GM21390 (cell line): ENCODE measurements around the gene GMIP.
A peak's percentile ranks its signal among the peaks of the same experiment; 100 is the strongest.

Experiments used
- ATAC-seq: cut with Tn5 transposase; IDR thresholded peaks from one replicate; pipeline ENCODE4 v1.9.1; 2021; ENCODE audit not compliant: unreplicated experiment

The GMIP gene

DNA sequence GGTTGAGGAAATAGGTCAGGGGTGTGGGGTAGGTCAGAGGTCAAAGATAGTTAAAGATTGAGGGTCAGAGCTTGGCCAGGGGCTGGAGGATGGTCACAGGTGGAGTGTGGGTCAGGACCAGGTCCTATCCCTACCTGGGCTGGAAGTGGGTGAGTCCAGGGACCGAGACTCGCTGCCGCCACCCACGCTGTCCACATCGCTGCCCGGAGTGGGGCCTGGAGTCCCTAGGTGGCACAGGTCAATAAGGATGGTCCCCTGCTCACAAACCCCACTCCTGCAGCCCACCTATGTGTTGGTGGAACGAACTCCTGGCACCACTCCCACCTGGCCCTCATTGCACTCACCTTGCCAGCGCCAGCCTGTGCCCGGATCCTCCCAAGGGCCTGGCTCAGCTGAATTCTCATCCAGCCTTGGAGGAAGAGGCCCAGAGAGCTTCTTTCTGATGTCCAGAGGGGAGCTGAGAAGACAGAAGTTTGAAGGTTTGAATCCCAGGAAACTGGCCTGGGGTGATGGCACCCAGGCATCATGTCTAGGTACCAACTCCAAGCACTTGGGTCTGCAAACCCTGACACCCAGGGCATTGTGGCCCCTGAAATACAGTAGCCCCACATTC is 6.8 kb downstream of the GMIP start:
- ATAC-seq: no peak

DNA sequence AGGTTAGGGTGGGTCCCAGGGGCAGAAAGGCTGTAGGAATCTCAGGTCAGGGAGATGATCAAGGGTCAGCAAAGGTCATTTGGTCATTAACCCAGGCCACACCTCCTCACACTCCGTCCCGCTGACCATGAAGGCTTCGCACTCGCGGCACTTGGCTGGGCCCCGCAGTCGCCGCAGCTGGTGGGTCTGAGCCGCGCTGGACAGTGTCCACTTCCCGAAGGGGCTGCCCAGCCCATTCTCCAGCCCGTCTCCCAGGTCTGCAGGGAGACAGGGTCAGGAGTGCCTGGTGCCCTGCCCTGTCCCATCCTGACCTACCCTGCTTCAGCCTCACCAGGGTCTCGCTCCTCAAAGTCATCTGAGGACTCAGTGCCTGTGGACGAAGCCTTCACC is 8.1 kb downstream of the GMIP start:
- ATAC-seq: no peak

DNA sequence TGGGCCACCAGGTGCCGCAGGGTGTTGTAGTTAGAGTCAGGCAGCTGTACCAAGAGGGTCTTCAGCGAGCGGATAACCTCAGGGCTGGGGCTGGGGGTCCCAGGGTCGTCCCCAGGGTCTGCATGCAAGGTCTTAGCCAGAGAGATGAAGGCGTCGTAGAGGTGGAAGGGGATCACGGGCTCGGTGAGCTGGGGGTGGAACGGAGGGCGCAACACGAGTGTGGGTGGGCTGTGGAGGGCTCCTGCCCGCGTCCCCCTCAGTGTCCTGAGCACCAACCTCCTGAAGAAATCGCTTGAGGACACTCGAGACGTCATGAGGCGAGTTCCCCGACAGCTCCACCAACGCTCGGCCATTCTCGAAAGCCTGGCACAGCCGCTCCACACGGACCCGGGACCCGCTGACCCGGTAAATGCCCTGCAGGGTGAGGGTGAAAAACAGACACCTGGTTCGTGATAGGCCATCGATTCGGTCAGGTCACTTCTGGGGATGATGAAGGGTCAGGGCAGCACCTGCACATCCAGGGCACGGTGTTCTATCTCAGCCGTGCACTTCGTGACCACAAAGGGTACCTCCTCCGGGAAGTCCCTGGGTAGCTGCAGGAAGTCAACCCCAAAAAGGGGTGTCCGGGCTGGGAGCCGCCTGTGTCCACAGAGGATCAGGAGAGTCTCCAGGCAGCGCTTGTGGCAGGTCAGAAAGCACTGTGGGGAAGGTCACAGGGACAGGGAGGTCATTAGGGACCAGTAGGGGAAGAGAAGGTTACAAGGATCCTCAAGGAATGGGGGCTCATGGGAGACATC is 8.7 kb downstream of the GMIP start:
- no peak for ATAC-seq

DNA sequence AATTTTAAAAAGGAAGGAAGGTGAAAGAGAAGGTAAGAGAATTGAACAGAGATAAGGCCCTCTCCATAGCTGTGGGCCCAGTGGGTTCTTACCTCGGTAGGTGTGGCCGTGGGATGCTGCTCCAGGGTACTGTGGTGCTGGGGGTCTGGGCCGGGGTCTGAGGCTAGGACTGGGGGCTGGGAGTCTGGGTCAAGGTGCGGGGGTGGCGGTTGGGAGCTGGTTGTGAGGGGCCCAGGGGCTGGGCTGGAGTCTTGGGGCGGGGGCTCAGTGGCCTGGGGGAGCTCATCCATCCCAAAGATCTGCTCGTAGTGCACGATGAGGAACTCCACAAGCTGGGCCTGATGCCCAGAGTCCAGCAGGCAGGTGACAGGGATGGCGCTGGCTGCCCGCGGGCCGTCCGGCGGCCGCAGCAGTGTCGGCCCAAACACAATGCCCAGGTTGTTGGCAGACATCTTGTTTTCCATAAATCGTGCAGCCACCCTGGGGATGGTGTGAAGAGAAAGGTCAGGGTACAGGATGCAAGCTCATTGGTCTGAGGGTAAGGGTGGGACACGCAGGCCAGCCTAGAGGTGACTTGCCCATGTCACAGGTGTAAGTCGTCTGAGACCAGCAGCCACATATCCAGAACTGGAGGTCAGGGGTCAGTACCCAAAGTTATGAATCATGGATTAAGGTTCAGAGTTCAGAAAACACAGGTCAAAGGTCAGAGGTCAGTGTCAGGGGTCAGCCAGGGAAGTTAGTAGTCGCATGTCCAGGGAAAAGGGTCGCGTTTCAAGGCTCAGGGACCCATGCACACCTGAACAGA is 9.5 kb downstream of the GMIP start:
- ATAC-seq: no peak

DNA sequence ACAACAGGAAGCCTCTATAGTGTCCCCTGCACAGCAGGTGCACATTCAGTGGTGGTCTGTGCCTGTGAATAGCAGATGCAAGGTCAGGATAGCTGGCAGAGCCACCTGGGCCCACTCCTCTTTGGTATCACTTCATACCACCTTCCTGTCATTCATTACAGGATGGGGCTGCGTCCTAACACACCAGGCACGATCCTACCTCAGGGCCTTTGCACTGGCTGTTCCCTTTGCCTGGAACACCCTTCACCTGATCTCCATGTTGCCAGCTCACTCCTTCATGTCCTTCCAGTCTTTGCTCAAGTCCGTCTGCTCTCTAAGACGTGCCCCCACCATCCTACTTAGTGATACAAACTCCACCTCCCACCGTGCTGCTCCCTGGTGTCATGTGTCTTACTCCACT is 10.8 kb downstream of the GMIP start:
- ATAC-seq: no peak

DNA sequence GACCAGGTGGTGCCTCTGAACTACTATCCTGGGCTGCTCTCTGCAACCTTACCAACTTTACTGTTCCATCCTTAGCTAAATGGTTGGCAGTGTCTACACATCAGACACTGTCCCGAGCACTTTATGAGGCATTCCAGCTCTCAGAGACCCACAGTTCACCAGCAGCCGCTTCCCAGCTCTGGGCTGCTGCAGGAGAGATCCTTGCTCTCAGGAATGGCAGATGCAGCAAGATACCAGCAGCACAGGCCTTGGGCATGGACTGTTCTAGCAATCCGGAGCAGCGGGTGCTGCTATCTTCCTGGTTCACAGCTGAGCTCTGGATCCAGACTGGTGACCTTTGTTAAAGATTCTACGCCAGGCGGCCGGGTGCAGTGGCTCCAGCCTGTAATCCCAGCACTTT is 12.1 kb downstream of the GMIP start:
- no peak for ATAC-seq

DNA sequence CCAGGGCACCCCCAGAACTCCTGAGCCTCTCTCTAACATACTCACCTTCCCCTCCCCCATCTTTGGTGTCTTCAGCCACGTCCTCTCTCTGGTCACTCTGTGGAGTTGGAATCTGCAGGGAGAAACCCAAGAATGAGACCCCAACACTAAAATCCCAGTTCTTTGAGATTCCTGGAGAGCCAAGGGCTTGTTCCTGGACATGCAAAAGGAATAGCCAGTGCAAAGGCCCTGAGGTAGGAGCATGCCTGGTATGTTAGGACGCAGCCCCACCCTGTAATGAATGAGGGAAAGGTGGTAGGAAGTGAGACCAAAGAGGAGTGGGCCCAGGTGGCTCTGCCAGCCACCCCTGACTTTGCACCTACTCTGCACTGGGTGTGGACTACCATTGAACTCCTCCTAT is 13.0 kb downstream of the GMIP start:
- no peak for ATAC-seq

DNA sequence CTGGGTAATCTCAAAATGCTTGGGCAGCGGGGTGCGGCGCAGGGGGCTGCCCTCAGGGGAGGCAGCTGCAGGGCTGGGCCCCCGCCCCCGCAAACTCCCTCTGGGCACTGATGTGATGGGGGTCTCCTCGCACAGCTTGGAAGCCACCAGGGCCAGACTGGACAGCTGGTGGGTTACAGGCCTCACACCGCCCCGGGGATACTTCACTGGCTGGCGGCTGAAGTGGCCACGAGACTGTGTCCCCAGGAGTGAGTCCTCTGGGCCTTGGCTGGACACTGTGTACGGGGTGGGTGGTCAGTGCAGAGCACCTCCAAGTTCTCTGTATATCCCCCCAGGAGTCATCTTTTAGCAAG is 13.4 kb downstream of the GMIP start:
- ATAC-seq: no peak

DNA sequence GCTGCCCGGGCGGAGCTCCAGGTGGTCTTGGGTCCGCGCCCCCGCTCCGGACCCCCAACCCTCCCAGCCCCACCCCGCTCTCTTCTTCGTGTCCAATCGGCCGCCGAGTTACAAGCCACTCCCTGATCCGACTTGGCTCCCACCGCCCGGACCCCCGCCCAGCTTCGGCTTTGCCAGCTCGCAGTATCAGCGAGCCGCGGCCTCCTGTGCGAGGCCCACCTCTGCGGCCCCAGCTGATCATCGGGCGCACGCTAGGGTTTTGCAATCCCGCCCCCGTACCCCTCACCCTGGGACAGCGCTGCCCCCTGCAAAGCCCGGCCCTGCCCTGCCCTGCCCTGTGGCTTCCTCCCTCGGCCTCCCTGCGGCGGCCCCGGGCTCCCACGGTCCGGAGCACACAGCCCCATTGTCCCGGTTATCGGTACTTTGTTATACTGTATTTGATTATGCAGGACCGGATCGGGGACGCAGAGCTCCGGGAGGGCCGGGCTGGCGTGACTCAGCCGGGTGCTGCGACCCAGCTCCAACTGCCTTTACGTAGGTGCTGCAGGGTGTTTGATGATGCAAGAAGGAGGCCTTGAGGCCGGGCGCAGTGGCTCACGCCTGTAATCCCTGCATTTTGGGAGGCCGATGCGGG is 14.8 kb downstream of the GMIP start:
- no peak for ATAC-seq

DNA sequence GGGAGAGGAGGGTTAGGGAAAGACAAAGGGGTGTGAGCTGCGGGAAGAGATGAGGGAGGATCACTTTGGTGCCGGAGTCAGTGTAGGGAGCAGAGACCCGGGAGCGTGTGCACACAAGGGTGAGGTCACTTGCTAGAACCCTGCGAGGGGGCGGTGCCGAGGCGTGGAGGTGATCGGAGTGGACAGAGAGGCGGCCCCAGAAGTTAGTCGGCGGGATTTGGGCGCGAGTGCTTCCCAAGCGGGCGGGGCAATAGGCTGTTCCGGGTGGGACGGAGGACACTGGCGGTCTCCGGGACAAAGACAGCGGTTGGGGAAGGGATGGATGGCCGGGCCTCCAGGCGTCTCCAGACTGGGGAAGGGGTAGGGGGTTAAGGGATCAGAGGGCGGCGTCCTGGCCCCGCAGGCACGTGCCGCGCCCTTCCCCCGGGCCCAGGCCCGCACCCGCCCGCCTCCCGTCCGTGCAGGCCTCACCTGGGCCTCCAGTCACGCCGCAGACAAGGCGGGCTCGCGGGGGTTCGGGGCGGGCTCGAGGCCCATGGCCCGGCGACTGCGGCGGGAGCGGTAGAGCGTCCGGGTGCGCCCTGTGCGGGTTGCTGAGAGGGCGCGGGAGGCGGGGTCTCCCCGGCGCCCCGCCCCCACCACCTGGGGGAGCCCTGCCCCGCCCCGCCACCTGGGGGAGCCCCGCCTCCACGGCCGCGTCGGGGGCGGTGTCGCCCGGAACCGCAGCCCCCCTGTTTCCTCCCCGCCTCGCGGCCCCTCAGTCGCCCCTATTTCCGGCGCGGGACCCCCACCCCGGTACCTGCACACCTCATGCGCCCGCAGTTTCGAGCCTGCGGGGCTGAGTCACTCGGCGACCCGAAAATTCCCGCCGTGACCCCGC is 15.6 kb downstream of the GMIP start, which contains the start of gene LPAR2:
Gene LPAR2, minus strand, starts transcription at position 600 of the 880 bp plus-strand sequence. CDS start 945 bp downstream, outside the sequence.
- ATAC-seq: peak; percentile 59

DNA sequence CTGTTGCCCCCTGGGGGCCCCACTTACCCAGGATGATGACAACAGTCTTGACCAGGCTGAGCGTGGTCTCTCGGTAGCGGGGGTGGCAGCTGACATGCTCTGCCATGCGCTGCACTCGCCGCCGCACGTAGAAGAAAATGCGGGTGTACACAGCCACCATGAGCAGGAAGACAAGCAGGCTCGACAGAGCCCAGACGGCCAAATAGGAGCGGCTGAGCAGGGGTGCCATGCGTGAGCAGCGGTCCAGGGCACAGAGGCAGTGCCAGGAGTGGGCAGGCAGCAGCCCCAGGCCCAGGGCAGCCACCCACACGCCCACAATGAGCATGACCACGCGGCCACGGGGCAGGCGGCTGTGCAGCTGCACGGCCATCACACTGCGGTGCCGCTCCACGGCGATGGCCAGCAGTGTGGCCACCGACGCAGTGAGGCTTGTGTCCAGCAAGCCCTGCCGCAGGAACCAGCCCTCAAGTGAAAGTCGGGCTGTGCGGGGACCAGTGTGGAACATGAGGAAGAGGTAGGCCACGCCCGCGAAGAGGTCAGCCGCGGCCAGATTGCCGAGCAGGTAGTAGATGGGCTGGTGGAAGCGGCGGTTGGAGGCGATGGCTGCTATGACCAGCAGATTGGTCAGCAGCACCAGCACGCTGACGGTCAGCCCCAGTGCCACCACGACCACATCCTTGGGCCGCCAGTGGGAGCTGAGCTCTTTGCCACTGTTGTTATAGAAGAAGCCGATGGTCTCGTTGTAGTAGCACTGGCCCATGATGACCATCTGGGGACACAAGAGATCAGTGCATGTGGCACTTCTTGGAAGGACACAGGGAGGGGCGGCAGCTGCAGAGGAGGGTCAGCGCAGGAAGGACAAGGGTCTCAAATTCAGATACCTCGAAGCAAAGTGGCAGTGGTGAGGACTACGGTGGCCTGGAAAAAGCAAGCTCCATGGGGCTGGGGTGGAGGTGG is 16.7 kb downstream of the GMIP start:
- ATAC-seq: no peak

DNA sequence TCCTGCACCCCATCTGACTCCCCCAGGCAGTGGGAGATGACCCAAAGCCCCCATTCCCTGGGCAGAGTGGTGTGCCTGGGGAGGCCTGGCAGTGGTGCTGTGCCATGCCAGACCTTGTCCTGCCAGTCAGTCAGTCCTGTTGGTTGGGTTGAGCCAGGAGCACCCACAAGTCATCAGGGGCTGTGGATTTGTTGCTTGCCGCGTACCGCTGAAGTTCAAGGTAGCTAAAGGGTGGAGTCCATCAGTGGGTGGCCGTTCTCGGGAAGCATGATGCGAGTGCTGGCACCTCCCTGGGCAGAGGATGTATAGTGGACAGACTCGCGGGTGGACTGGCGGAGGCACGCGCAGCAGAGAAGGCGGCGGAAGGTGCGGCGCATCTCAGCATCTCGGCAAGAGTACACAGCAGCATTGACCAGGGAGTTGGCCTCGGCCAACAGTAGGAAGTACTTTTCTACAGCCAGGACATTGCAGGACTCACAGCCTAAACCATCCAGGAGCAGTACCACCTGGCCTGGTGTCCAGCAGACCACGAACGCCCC is 19.4 kb downstream of the GMIP start:
- ATAC-seq: no peak

DNA sequence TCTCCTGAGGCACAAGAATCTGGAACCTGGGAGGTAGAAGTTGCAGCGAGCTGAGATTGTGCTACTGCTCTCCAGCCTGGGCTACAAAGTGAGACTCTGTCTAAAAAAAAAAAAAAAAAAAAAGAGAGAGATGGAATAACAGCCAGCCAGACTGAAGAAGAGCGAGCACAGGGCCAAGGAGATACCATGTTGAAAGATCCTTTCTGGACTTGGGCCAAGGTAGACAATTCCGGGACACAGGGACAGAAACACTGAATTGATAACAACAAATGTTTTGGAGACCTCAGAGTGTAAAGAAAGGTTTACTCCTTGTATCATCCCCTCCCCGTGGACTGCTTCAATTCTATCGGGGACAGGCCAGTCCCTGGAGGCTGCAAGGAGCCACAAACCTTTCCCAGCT is 20.1 kb downstream of the GMIP start:
- no peak for ATAC-seq

DNA sequence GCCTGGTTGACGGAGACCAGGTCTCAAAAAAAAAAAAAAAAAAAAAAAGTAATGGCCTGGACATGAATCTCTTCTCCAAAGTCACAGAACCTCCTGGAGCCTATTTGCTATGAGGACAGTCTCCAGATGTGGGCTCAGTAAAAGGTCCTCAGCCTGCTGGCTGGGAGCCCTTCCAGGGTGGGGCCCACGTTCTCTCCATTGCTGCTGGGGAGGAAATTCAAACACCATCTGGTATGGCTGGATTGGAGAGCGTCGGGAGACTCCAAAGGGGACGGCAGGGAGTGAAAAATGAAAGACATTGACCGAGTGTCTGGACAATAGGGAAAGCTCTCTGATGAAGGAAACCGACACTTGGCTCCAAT is 23.6 kb downstream of the GMIP start:
- no peak for ATAC-seq

DNA sequence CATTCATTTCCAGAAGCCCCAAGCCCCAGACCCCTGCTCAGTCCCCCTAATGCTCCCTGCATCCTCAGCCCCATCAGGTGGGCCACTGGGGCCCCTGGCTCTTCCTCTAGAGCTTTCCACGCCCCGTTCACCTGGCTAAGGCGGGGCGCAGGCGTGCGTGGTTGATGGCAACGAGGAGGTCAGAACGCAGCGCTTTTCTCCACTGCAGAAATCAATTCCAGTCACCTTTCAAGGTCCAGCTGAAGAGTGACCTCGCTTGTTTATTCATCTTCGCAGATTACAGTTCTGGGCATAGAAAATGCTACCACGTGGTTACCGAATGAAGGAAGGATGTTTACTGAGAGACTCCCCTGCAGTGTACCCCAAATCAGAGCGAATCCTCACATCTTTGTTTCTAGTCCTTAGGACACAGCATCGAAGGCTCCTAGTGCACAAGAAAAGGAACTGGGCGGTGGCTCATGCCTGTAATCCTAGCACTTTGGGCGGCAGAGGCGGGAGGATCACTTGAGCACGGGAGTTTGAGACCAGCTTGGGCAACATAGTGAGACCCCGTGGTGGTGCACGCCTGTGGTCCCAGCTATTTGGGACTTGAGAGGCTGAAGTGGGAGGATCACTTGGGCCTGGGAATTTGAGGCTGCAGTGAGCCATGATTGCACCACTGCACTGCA is 24.1 kb downstream of the GMIP start:
- no peak for ATAC-seq

DNA sequence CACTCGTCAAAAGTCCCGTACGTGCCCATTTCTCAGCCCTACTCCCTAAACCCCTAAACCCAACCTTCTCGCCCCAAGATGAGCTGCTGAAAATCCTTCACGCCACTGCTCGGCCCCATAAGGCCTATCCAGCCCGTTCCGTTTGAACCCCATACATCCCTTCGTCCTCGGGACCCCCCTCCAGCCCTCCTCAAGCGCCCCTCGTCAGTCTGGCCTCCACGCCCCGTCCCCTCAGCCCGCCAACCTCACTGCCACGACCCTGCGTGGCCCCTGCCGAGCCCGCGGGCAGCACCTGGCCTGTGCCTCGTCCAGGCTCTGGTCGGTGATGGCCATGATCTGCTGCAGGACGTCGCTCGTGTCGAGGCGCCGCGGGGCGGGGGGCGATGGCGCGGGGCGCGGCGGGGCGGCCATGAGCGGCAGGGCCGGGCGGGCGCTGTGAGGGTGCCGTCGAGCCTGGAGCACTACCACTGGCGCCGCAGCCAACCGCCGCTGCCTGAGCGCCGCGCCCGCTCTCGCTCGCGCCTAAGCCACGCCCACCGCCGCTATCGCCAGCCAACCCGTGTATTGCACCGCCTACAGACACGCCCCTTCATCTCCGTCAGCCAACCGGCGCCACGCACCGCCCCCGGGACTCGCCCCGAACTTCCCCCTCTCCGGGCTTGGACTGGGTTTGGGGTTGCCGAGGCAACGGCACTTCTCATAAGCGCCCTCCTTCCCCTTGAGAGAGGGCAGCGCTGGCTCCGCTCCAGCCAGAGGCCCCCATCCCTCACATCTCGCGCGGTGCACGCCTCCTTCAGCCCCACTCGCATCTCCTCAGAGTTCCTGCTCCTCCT is 25.0 kb downstream of the GMIP start, which contains the start of gene PBX4:
Gene PBX4, minus strand, starts transcription at position 469 of the 833 bp plus-strand sequence. Its CDS starts 58 bp downstream, at position 411.
- peak; percentile 87 for ATAC-seq

DNA sequence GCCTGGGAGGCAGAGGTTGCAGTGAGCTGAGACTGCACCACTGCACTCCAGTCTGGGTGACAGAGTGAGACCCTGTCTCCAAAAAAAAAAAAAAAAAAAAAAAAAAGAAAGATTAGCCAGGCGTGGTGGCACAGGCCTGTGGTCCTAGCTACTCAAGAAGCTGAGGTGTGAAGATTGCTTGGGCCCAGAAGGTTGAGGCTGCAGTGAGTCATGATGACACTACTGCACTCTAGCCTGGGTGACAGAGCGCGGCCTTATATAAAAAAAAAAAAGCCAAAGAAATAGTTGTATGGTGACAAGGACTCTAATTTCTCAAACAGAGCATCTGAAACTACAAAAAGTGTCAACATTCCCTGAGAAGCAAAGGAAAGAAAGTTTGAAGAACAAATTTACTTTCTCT is 28.4 kb downstream of the GMIP start:
- ATAC-seq: no peak

DNA sequence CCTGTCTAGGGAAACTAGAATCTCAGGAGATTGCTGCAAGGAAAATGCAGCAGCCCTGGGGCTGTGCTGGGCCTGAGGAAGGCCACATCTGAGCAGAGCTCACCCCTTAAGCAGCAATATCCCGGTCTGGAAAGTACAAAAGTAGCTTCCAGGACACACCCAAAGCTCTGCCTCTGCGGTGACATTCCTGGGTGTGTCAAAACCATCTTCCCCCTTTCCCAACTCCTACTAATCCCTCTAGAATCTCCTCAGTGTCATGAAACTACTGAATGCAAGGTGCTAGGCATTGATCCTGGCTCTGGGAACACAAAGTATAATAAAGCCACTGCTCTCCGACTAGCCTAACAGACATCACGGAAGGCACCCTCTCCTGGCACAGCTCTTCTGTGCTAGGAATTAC is 30.0 kb downstream of the GMIP start:
- no peak for ATAC-seq
